ENCODE results near the gene TBC1D1.

- TF ChIP-seq CTCF (IDR thresholded peaks at IDR 0.05) = no peak
- no peak for TF ChIP-seq POLR2A (IDR thresholded peaks at IDR 0.05)
Observed at GRCh38 chr4:37953156-37953555, 62.3 kb downstream of the TBC1D1 start.

Measured in vagina (tissue), 2 donors.